A673 (cell line): ENCODE data around the gene CHRNB4. TPM values are rescaled to one million over a fixed set of nuclear protein-coding genes. Genes with fewer than 3 reads are reported as not detected.

Source experiments
- BruUV-seq: library from RNA; stranded (reverse); fragments of 400-500 nt; replicated peaks from 2 replicates; lab custom pipeline; 2021; lab: Mats Ljungman, UMichigan
- CTCF ChIA-PET: fragments of 300-600 bp; sonication (Branson Sonifier 250); formaldehyde crosslinking; loops from one replicate; lab custom pipeline; 2022; ENCODE audit warnings: antibody characterized with exemption; lab: Charles Lee
- POLR2A ChIA-PET: fragments of 300-600 bp; sonication (Branson Sonifier 250); formaldehyde crosslinking; loops from one replicate; lab custom pipeline; 2022; ENCODE audit warnings: antibody characterized with exemption; ENCODE audit not compliant: low non-redundant PET; lab: Charles Lee
- DNase-seq: peaks from one replicate; pipeline ENCODE4 v3.0.0-alpha.2; 2015; ENCODE audit warnings: low spot score
- H3K27ac ChIP-seq: fragments of 200-600 bp; sonication (generic); 2 replicates; pipeline ENCODE4 v1.5.1; 2016; ENCODE audit warnings: mixed run types, low read depth, mild to moderate bottlenecking, mixed read lengths, antibody characterized with exemption, low read length; ENCODE audit not compliant: poor library complexity, severe bottlenecking
- H3K27me3 ChIP-seq: fragments of 200-600 bp; sonication (generic); replicated peaks from 2 replicates; pipeline ENCODE4 v1.6.1; 2017; ENCODE audit warnings: mixed run types, low read depth, mild to moderate bottlenecking, mixed read lengths, antibody characterized with exemption, low read length; ENCODE audit not compliant: insufficient read depth, poor library complexity
- H3K36me3 ChIP-seq: fragments of 200-600 bp; sonication (generic); 2 replicates; pipeline ENCODE4 v1.6.1; 2016; ENCODE audit warnings: mixed run types, mild to moderate bottlenecking, mixed read lengths, antibody characterized with exemption, low read length; ENCODE audit not compliant: insufficient read depth, poor library complexity, severe bottlenecking
- H3K4me1 ChIP-seq: fragments of 200-600 bp; sonication (generic); 2 replicates; pipeline ENCODE4 v1.6.1; 2017; ENCODE audit warnings: mixed run types, mild to moderate bottlenecking, mixed read lengths, antibody characterized with exemption, low read length; ENCODE audit not compliant: insufficient read depth, poor library complexity, severe bottlenecking
- H3K4me3 ChIP-seq: fragments of 200-600 bp; sonication (generic); 2 replicates; pipeline ENCODE4 v1.5.1; 2016; ENCODE audit warnings: low read depth, mixed run types, mild to moderate bottlenecking, mixed read lengths, low read length; ENCODE audit not compliant: poor library complexity, severe bottlenecking
- H3K9me3 ChIP-seq: fragments of 200-600 bp; sonication (generic); 2 replicates; pipeline ENCODE4 v1.6.1; 2016; ENCODE audit warnings: mixed run types, low read depth, mild to moderate bottlenecking, mixed read lengths, antibody characterized with exemption, low read length; ENCODE audit not compliant: poor library complexity, severe bottlenecking
- EZH2 ChIP-seq: fragments of 200-600 bp; sonication (generic); IDR thresholded peaks from 2 replicates; pipeline ENCODE4 v1.6.1; 2017; ENCODE audit warnings: borderline replicate concordance, low read depth, mild to moderate bottlenecking, mixed read lengths, antibody characterized with exemption, low read length; ENCODE audit not compliant: poor library complexity, severe bottlenecking
- intact Hi-C: fragments of 100-400 bp; cut with micrococcal nuclease; formaldehyde crosslinking; loops from one replicate; pipeline ENCODE4 v1.10.0; 2022; ENCODE audit not compliant: unreplicated experiment
- total RNA-seq: library from RNA; stranded (reverse); gene quantifications from 2 replicates; pipeline ENCODE4 v1.2.3, GENCODE V29; 2021
- TF ChIP-seq, protein P1 (sequence below): fragments of 300-800, 200-600 bp; sonication (generic); conservative IDR thresholded peaks from 2 replicates; pipeline ENCODE4 v1.5.1; 2017; ENCODE audit warnings: low read depth, mild to moderate bottlenecking, antibody characterized with exemption, low read length, moderate library complexity, mixed read lengths

The CHRNB4 gene
- total RNA-seq, 1 experiment from 2014 or later: not detected

DNA sequence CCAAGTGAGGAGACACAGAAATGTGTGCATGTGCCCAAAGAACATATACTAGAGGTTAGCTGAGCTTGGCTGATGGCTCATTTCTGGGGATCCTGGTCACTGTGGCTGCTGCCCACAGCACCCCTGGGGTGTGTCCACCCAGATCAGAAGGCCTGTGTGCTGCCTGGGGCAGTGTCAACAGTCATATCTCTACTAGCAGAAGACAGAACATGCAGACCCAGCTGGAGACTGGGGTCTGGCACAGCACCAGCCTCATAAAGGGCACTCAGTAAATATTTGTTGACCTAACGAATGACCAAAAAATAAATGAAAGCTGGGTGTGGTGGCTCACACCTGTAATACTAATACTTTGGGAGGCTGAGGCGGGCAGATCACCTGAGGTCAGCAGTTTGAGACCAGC is 36.6 kb downstream of the CHRNB4 start:
- Histone ChIP-seq H3K36me3 (no peaks in the 10 kb centered on the region), H3K9me3 (no peaks in the 10 kb centered on the region), H3K4me3 (no peak overlapping the region), H3K27ac (no peak overlapping the region), H3K27me3 (peaks cover 6% of the 10 kb centered on the region), H3K4me1 (no peaks in the 10 kb centered on the region)
- POLR2A ChIA-PET: no interaction called here
- no TSS peak for BruUV-seq
- intact Hi-C loops: no loop called here
- CTCF ChIA-PET: no interaction called here
- TF ChIP-seq, protein P1, sequence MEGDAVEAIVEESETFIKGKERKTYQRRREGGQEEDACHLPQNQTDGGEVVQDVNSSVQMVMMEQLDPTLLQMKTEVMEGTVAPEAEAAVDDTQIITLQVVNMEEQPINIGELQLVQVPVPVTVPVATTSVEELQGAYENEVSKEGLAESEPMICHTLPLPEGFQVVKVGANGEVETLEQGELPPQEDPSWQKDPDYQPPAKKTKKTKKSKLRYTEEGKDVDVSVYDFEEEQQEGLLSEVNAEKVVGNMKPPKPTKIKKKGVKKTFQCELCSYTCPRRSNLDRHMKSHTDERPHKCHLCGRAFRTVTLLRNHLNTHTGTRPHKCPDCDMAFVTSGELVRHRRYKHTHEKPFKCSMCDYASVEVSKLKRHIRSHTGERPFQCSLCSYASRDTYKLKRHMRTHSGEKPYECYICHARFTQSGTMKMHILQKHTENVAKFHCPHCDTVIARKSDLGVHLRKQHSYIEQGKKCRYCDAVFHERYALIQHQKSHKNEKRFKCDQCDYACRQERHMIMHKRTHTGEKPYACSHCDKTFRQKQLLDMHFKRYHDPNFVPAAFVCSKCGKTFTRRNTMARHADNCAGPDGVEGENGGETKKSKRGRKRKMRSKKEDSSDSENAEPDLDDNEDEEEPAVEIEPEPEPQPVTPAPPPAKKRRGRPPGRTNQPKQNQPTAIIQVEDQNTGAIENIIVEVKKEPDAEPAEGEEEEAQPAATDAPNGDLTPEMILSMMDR: no peak
- TF ChIP-seq EZH2: no peak
- no peak for DNase-seq

DNA sequence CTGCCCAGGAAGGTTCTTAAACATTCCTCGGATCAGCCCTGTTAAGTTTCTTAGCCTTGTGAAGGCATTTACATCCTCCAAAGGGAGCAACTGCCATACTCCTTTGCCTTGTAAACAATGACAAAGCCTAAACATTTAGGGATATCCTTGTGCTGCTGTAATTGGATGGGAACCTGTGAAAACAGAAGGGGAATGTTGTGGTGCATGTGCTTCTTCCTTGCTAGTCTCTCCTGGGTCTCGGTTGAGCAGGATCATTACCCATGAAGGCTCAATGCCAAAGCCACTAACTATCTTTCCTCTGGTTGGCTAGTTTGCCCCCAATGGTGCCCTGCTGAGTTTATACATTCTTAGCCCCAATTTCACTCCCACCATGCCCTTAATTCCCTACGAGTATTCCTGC is 37.5 kb downstream of the CHRNB4 start:
- intact Hi-C loops: no loop called here
- Histone ChIP-seq H3K9me3 (no peaks in the 10 kb centered on the region), H3K36me3 (no peaks in the 10 kb centered on the region), H3K27ac (no peak overlapping the region), H3K27me3 (peaks cover 6% of the 10 kb centered on the region), H3K4me1 (no peaks in the 10 kb centered on the region), H3K4me3 (no peak overlapping the region)
- DNase-seq: no peak
- CTCF ChIA-PET: no interaction called here
- POLR2A ChIA-PET: no interaction called here
- TF ChIP-seq, protein P1: no peak
- no peak for TF ChIP-seq EZH2
- no TSS peak for BruUV-seq

DNA sequence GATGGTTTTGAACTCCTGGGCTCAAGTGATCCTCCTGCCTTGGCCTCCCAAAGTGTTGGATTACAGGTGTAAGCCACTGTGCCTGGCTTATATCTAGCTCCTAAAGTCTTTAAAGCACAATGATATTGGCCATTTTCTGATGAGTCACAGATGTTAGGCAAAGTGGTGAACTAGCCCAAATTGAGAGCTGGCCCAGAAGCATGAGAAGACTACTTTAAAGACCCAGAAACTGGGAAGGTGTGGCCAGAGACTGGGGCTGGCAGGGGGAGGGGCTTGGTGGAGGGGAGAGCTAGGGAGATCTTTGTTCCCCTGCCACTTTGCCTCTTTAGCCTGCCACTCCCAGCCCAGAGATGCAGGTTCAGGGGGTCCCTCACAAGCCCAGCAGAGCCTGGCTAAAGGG is 41.8 kb downstream of the CHRNB4 start:
- H3K4me3 ChIP-seq: no peak overlapping the region
- intact Hi-C loops: no loop called here
- TF ChIP-seq EZH2: no peak
- TF ChIP-seq, protein P1: no peak
- H3K4me1 ChIP-seq: no peaks in the 10 kb centered on the region
- DNase-seq: no peak
- POLR2A ChIA-PET: interaction anchor here (0.6 kb wide), 1 partner anchor 59 kb away, joined by 3 read pairs; no protein-coding TSS in a partner anchor
- no peak overlapping the region for H3K27ac ChIP-seq
- BruUV-seq: no TSS peak
- CTCF ChIA-PET: interaction anchor here (0.7 kb wide), 1 partner anchor 155 kb away, joined by 9 read pairs; no protein-coding TSS in a partner anchor
- H3K27me3 ChIP-seq: no peaks in the 10 kb centered on the region
- H3K36me3 ChIP-seq: no peaks in the 10 kb centered on the region
- no peaks in the 10 kb centered on the region for H3K9me3 ChIP-seq
